K562 (cell line): ENCODE measurements around the gene UPF2.

Experiments used
- CHCHD3 ChIP-seq: fragments of 250-450 bp; sonication (Bioruptor Pico); IDR thresholded peaks from 2 replicates; pipeline ENCODE4 v2.1.2; 2022; ENCODE audit warnings: mild to moderate bottlenecking
- E2F3 ChIP-seq: fragments of 250-450 bp; sonication (Bioruptor Pico); IDR thresholded peaks from 2 replicates; pipeline ENCODE4 v1.4.0; 2020; ENCODE audit warnings: mild to moderate bottlenecking
- ETV6 ChIP-seq, 3 experiments: fragments of 150-350 bp in 1 of 3; sonication (generic) in 1 of 3; formaldehyde crosslinking in 1 of 3; IDR thresholded peaks; 2 replicates each; pipeline versions ENCODE4 v1.6.1 to v1.8.0; 2014 to 2022; ENCODE audit warnings: borderline replicate concordance in 2 of 3, low read depth in 2 of 3, antibody characterized with exemption in 1 of 3, low read length in 1 of 3, mild to moderate bottlenecking in 1 of 3, missing genetic modification reagents in 1 of 3
- HNRNPLL ChIP-seq: fragments of 200-400 bp; formaldehyde crosslinking; IDR thresholded peaks from 2 replicates; pipeline ENCODE4 v1.6.1; 2017; ENCODE audit warnings: low read length, low read depth, mild to moderate bottlenecking; ENCODE audit not compliant: poor library complexity, severe bottlenecking
- MAX ChIP-seq: sonication (generic); formaldehyde crosslinking; IDR thresholded peaks from 2 replicates; pipeline ENCODE4 v1.9.0; 2022; ENCODE audit warnings: mild to moderate bottlenecking, missing genetic modification reagents
- TFE3 ChIP-seq: fragments of 450-650 bp; formaldehyde crosslinking; IDR thresholded peaks from 2 replicates; pipeline ENCODE4 v1.4.0; 2020; ENCODE audit warnings: mild to moderate bottlenecking, mixed read lengths
- USF2 ChIP-seq: sonication (generic); formaldehyde crosslinking; IDR thresholded peaks from 2 replicates; pipeline ENCODE4 v1.5.0; 2020; ENCODE audit warnings: missing genetic modification reagents
- ZNF408 ChIP-seq: fragments of 250-450 bp; sonication (Bioruptor Pico); IDR thresholded peaks from 2 replicates; pipeline ENCODE4 v1.4.0; 2020; ENCODE audit warnings: low read depth, mild to moderate bottlenecking, moderate library complexity
- ZNF584 ChIP-seq: fragments of 200-800 bp; sonication (Bioruptor generic); IDR thresholded peaks from 2 replicates; pipeline ENCODE4 v1.6.1; 2016; ENCODE audit warnings: low read depth, mild to moderate bottlenecking, missing genetic modification characterization, missing compliant biosample characterization
- ZNF717 ChIP-seq: fragments of 250-450 bp; sonication (Bioruptor Pico); IDR thresholded peaks from 2 replicates; pipeline ENCODE4 v1.5.0; 2021

GRCh38 chr10:11927746-11928145 lies 114.9 kb downstream of the UPF2 start:
- TF ChIP-seq ZNF717 (no peak), USF2 (CRISPR knock-in tag) (no peak), ETV6 (IDR thresholded peaks at IDR 0.05; ENCODE audit: borderline replicate concordance in 1 of 2, low read depth in 2 of 2, low read length in 1 of 2) (no peak), ETV6 (CRISPR knock-in tag; IDR thresholded peaks at IDR 0.05; ENCODE audit: borderline replicate concordance) (no peak), HNRNPLL (no peak), CHCHD3 (CRISPR knock-in tag) (no peak), ZNF408 (CRISPR knock-in tag) (no peak), MAX (CRISPR knock-in tag) (no peak), TFE3 (CRISPR knock-in tag) (no peak), ZNF584 (CRISPR knock-in tag) (no peak), E2F3 (no peak)
